Lower leg skin (tissue), 3 donors: ENCODE measurements around the gene LRRC63.

ENCODE experiments used
- CTCF ChIP-seq, 3 donors: fragments of 450-650 bp; IDR thresholded peaks; one replicate each; pipeline ENCODE4 v1.5.1; 2016; ENCODE audit warnings: antibody characterized with exemption in 3 of 3, mild to moderate bottlenecking in 3 of 3, moderate library complexity in 2 of 3
- POLR2A ChIP-seq, 2 donors: fragments of 450-650 bp; IDR thresholded peaks; one replicate each; pipeline ENCODE4 v1.6.1; 2016 to 2017; ENCODE audit warnings: antibody characterized with exemption in 2 of 2, mild to moderate bottlenecking in 1 of 2, moderate library complexity in 1 of 2

DNA sequence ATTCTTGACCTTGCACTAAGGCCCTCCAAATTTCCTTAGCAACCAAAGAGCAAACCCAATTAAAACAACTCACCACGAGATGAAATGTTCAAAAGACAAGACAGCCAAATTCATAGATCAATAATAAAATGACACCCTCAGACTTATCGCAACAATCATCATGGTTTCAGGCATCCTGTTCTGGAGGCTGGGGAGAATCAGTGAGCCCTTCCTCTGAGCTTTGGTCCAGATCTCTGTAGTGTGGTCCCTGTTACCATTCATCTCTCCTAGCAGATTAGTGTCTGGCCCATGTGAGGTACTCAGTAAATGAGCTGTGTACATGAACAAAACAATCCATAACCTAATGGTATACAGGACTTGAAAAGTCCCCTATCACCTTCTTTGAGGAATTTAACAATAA, 42.0 kb upstream of the LRRC63 start:
- TF ChIP-seq POLR2A (IDR thresholded peaks at IDR 0.05) (no peak), CTCF (IDR thresholded peaks at IDR 0.05) (no peak)
